GM21526 (cell line): Measurements from ENCODE around the gene CYP4F3.
"Not testable (repeated sequence)": the region's sequence is repeated elsewhere in the genome, so short reads cannot be mapped to it uniquely, and the experiment has no call there.

Experiments
- ATAC-seq: cut with Tn5 transposase; IDR thresholded peaks from one replicate; pipeline ENCODE4 v1.9.1; 2021; ENCODE audit warnings: moderate library complexity; ENCODE audit not compliant: unreplicated experiment, low FRiP score

Gene CYP4F3, protein sequence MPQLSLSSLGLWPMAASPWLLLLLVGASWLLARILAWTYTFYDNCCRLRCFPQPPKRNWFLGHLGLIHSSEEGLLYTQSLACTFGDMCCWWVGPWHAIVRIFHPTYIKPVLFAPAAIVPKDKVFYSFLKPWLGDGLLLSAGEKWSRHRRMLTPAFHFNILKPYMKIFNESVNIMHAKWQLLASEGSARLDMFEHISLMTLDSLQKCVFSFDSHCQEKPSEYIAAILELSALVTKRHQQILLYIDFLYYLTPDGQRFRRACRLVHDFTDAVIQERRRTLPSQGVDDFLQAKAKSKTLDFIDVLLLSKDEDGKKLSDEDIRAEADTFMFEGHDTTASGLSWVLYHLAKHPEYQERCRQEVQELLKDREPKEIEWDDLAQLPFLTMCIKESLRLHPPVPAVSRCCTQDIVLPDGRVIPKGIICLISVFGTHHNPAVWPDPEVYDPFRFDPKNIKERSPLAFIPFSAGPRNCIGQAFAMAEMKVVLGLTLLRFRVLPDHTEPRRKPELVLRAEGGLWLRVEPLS

DNA sequence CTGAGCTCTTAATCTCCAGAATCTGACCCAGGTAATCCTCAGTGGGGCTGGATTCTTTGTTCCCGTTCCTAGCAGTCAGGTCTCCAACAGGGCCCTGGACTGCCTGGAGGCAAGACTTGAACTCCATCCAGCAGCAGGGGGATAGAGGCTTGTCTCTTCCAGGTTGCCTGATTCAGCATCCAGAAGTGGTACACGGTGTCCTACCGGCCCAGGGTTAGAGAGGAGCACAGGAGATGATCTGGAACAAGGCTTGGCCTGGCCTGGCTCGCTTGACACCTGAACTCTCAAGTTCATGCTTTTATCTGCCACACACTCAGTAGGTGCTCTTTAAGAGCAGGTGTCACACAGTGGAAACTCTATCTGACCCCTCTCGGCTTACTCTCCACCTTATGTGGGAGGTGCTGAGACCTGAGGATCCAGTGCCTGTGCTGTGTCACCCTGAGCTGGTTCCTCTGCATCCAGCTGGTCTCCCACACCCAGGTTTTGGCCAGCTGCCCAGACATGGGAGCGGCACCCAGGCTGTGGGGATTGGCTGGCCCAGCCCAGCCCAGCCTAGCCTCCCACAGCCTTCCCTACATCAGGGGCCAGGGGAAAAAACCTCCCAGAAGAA, at the start of gene CYP4F3:
TSS of gene CYP4F3 (plus strand) at position 604 of the 610 bp plus-strand sequence. CDS start 519 bp downstream, outside the sequence.
- no peak for ATAC-seq

DNA sequence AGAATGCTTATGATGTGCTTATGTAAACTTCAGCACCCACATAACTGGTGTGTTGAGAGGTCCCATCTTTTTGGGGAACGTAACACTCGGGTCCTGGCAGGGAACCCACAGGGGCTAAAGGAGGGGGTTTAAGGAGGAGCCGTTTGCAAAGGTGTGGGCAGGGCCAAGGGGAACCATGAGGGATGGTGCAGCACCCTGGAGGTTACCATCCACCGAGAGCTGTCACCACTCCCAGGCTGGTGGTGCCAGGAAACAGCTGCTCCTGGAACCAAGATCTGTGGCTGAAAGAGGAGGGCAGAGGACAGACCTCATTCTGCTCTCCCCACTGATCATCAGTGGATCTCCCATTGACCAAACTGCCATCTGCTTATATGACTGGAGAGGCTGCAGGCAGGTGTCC, 48.9 kb upstream of the CYP4F3 start:
- no peak for ATAC-seq

DNA sequence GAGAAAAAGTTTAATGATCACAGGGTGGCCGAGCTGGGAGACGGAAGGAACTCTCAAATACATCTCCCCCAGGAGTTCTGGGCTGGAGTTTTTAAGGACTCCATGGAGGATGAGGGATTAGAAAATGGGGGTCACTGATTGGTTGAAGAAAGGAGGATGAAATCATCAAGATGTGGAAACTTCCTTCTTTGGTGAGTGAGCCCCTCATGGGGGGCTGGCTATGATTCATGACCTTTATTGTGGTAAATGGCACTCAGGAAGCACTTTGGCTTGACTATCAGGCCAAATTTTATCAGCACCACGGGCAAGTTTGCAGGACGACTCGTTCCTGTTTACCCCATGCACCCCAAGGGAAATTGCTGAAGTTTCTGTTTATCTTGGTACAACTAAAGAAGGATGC, 48.2 kb upstream of the CYP4F3 start:
- not testable (repeated sequence) for ATAC-seq

DNA sequence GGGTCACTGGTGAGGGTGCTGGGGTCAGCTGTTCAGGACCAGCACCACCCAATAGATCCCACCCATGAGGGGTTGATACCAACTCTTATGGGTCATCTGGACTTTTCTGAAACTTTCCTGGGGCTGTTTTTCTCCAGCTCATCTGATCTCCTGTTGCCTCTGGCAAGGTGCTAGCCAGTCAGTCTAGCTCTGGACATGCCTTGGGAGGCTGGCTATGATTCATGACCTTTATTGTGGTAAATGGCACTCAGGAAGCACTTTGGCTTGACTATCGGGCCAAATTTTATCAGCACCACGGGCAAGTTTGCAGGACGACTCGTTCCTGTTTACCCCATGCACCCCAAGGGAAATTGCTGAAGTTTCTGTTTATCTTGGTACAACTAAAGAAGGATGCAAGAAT, 46.9 kb upstream of the CYP4F3 start:
- not testable (repeated sequence) for ATAC-seq

DNA sequence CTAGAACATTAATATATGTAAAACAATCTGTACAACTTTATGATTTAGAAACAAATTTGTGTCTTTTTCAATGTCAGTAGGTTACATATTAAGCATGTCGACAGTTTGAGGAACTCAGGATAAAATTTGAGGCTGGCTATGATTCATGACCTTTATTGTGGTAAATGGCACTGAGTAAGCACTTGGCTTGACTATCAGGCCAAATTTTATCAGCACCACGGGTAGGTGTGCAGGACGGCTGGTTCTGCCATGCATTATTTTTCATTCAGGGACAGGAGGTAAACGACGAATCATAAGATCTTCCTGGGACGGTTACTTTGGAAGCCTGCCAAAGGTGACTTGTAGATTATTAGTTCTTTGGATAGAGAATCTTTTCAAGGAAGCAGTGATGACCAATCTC, 45.6 kb upstream of the CYP4F3 start:
- ATAC-seq = no peak

DNA sequence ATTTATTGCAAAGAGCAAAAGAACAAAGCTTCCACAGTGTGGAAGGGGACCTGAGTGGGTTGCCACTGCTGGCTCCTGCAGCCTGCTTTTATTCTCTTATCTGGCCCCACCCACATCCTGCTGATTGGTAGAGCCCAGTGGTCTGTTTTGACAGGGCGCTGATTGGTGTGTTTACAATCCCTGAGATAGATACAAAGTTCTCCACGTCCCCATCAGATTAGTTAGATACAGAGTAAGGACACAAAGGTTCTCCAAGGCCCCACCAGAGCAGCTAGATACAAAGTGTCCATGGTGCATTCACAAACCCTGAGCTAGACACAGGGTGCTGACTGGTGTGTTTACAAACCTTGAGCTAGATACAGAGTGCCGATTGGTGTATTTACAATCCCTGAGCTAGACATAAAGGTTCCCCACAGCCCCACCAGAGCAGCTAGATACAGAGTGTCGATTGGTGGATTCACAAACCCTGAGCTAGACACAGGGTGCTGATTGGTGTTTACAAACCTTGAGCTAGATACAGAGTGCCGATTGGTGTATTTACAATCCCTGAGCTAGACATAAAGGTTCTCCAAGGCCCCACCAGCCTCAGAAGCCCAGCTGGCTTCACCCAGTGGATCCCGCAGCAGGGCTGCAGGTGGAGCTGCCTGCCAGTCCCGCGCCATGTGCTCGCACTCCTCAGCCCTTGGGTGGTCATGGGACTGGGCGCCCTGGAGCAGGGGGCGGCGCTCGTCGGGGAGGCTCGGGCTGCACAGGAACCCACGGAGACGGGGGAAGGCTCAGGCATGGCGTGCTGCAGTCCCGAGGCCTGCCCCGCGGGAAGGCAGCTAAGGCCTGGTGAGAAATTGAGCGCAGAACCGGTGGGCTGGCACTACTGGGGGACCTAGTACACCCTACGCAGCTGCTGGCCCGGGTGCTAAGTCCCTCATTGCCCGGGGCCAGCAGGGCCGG, 32.4 kb upstream of the CYP4F3 start:
- ATAC-seq = not testable (repeated sequence)

DNA sequence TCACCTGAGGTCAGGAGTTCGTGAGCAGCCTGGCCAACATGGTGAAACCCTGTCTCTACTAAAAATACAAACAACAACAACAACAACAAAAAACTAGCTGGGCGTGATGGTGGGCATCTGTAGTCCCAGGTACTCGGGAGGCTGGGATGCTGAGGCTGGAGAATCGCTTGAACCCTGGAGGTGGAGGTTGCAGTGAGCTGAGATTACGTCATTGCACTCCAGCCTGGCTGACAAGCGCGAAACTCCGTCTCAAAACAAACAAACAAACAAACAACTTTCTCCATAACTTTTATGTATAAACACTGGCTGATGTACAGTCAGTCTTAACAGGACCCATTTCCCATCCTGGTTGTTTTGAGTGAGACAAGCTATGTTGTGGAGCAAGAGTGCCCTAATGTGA, 31.4 kb upstream of the CYP4F3 start:
- no peak for ATAC-seq

DNA sequence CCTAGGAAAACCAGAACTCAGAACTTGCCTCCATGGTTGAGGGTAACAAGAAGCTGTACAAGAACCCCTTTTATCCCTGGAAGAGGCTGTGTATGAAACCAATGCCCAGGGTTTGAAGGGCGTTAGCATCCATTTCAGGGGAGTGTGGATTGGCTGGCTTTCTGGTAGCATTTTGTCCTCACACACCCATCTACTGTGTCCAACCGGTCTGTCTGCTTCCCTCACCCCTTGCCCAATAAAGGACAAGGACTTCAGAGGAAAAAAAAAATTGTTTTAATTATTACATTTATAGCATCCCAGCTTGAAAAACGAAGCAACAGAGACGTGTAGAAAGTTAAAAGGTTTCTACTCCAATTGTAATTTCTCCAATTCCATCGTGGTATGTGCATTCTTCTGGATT, 28.4 kb upstream of the CYP4F3 start:
- ATAC-seq = no peak

DNA sequence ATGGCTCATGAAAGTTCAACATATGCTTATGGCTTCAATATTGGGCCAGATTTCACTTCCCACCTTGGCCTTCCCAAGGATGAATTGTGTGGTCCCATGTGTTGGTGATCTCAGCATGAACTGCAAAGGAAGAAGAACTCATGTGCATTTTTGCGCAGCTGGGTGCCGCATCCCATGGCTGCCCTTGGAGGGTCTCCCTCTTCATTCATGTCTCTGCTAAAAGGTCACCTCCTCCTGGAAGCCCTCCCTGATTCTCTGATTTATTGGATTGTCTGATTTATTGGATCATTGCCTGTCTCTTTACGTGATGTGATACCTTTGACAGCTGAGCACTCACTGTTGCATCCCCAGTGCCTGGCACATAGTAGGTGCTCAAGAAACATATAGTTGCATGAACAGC, 27.4 kb upstream of the CYP4F3 start:
- ATAC-seq = no peak

DNA sequence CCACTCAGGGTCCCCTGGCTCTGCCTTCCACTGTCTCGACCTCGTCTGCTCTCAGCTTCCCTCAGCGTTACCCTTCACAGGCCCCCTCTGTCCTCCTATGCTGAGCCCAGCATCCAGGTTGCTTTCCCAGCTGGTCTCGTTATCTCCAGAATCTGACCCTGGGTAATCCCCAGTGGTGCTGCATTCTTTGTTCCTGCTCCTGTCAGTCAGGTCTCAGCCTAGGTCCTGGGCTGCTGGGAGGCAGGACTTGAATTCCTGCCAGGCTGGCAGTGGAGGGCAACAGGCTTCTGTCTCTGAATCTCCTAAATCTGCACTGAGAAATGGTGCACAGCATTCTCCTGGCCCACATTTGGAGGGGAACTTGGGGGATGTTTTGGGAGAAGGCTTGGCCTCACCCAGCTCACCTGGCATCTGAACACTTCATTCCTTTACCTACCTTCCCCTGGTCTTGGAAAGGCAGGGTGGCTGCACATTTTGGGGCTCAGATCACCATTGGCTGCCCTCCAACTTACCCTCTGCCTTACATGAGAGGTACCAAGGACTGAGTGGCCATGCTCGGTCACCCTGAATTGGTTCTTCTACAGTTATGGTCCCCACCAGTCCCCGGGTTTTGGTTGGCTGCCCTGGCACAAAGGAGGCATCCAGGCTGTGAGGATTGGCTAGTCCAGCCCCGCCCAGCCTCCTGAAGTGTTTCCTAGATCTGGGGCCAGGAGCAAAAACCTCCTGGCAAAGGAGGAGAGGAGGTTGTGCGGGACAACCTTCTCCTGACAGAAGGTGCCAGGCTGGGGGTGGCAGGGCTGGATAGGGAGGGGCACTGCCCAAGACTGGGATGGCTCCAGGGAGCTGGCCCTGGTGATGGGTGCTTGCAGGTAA, 26.0 kb upstream of the CYP4F3 start, which contains the start of gene CYP4F8:
TSS of gene CYP4F8 (plus strand) at position 712 of the 873 bp plus-strand sequence. CDS start 399 bp downstream, outside the sequence.
- no peak for ATAC-seq

DNA sequence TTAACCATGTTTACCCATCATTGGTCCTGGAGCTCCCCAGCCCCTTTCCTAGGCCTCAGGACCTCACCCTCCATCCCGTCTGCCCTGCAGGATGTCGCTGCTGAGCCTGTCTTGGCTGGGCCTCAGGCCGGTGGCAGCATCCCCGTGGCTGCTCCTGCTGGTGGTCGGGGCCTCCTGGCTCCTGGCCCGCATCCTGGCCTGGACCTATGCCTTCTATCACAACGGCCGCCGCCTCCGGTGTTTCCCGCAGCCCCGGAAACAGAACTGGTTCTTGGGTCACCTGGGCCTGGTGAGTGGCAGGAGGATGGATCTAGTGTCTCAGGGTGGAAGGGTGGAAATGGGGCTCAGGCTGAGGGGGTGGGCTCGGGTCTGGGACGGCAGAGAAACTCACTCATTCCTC, 25.2 kb upstream of the CYP4F3 start:
- ATAC-seq = no peak

DNA sequence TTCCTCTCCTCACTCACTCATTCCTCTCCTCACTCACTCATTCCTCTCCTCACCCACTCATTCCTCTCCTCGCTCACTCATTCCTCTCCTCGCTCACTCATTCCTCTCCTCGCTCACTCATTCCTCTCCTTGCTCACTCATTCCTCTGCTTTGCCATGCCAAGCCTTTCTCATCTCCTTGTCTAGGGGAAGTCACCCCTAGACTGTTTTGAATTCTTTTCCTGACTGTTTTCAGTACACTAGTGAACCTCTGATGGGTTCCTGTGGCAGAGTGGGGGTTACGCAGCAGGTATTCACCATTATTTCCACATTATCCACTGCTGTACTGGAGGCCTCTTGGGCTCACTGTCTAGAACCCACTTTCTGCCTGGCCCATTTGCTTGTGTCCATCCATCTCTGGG, 24.5 kb upstream of the CYP4F3 start:
- no peak for ATAC-seq

DNA sequence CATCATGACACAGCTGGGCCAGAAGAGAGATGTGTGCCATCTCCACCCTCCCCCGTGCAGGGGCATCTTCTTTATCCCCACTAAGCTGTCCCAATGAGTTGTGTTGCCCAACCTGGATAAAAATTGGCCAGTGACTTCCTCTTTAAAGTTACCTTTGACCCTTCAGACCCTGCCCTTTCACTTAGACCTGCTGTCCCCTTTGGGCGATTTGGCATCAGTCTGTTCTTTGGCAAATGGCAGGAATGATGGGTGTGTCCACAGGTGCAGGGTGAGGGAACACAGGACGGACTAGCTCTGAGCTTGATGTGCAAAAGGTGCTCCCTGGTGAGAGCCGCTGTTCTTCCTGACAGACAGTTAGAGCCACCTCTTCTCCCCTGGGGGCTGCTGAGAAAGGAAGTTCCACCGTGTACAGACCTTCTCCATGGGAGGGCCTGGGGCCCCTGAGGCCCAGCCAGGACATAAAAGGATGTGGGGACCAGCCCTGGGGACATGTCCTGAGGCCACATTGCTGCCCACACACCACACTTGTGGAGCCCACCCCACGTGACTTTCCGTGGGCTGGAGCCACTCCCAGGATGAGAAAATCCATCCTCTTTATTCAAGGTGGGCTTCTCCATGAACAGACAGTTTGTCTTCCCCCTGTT, 23.9 kb upstream of the CYP4F3 start:
- no peak for ATAC-seq

DNA sequence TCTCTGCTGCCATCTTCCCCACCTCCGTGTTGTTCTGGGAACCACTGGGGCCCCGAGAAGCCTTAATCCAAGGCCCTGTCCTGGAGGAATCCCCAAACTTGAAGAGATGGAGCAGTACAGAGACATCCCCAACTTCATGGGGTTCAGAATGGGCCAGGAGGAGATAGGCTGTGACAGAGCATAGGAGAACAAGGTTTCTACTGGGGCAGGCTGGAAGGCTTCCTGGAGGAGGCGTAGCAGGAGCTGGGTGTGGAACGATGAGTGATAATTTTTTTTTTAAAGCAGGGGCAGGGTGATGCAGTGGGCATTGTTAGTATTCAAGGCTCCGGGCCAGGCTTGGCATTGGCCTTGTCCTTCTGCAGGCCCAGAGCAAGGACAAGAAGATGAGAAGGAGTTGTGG, 22.4 kb upstream of the CYP4F3 start:
- ATAC-seq = no peak

DNA sequence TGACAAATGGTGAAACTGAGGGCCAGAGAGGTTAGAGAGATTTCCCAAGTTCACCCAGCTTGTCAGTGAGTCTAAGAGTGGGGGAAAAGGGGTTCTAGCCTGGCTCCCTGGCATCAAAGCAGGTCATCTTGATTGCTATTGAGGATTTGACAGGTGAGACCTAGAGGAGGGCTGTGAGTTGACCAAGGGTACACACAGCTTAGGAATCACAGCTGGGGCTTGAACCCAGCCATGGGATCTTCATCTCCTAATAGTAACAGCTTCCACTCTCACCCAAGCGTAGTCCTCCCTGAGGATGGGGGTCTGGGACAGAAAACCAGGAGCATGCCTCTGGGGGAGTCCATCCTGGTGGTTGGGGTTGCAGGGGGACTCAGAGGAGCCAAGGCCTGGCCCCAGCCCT, 18.9 kb upstream of the CYP4F3 start:
- ATAC-seq = no peak

DNA sequence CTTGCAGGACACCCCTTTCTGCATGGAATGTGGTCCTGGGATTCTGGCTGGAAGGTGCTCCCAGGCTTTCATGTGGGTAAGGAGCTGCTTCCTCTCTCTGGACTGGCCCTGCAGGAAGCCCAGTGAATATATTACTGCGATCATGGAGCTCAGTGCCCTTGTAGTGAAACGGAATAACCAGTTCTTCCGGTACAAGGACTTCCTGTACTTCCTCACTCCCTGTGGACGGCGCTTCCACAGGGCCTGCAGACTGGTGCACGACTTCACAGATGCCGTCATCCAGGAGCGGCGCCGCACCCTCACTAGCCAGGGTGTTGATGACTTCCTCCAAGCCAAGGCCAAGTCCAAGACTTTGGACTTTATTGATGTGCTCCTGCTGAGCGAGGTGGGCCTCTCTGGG, 17.7 kb upstream of the CYP4F3 start:
- ATAC-seq = no peak

DNA sequence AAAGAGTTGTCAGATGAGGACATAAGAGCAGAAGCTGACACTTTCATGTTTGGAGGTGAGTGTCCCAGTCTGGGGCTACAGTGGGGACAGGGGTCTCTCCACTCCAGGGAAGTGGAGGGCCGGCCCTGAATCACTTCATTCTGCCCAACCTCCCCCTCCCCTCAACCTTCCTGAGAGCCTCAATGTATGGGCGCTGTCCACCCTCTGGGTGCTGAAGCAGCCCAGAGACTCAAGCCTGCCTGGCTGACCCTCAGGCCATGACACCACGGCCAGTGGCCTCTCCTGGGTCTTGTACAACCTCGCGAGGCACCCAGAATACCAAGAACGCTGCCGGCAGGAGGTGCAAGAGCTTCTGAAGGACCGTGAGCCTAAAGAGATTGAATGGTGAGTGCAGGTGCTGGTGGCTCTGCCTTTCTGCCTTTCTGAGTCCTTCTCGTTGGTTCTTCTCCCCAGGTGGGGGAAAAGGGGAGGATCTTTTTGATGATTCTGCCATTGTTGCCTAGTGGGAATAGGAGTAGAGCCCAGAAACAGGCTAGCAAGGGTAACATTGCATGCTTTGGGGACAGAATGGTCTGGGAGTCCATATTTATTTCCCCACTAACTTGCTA, 16.9 kb upstream of the CYP4F3 start:
- no peak for ATAC-seq

DNA sequence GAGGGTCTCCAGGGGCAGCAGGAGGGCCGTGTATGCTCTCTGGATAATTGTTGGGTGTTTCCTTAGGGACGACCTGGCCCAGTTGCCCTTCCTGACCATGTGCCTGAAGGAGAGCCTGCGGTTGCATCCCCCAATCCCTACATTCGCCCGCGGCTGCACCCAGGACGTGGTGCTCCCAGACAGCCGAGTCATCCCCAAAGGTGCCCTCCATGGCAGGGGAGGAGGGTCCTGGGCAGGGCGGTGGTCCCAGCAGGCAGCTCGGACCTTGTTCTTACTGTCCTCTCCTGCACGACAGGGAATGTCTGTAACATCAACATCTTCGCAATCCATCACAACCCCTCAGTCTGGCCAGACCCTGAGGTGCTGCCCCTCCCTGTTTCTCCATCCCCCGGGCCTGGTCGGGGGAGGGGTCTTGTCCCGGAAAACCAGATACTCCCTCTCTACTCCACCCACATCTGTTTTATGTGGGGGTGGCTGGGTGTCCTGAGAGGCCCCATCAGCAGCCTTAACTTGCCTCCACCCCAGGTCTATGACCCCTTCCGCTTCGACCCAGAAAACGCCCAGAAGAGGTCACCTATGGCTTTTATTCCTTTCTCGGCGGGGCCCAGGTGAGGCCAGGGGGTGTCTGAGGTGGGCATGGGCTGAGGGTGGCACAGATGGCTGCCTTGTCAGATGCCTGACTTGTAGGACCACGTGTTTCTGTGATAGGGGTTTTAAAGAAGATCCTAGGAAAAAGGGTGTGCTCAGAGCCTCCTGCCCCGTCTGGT, 12.3 kb upstream of the CYP4F3 start:
- no peak for ATAC-seq
